Measurements from ENCODE around the gene ERLIN1. TPM values are rescaled to one million over a fixed set of nuclear protein-coding genes. Genes with fewer than 3 reads are reported as not detected.

Gene ERLIN1
- total RNA-seq, 6 experiments from 2014 or later: 37.1 to 82.0 (median 54.1) TPM

DNA sequence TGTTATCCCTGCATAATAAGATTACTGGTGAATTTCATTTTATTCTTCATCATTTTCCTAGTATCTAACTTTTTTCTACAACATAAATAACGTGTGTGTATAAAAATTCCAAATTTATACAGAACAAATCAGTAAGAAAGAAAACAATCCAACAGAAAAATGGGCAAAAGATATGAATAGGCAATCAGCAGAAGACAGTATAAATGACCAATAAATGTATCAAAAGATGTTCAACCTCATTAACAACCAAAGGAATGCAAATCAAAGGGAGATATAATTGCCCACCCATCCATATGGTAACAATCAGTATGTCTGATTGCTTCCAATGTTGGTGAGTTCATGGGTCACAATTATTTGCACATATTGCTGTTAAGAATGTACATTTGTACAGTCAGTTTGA lies 13.5 kb downstream of the ERLIN1 start:
- no peak for DNase-seq
- Histone ChIP-seq H3K27ac (no peak overlapping the region), H3K36me3 (peaks cover 0 to 32% (median 11%) of the 10 kb centered on the region in 4 donors), H3K4me3 (no peak overlapping the region), H3K4me1 (peaks cover 0 to 31% (median 3%) of the 10 kb centered on the region in 4 donors), H3K9me3 (no peaks in the 10 kb centered on the region), H3K27me3 (no peaks in the 10 kb centered on the region)
- intact Hi-C loops (cut with DNase I): no loop called here
- 87% methylated on average over 1 of the region's 1 CpG for WGBS (ENCODE audit: insufficient coverage, low coverage, low lambda C conversion rate, missing lambda C conversion rate)
- ATAC-seq: no peak
- TF ChIP-seq POLR2A (IDR thresholded peaks at IDR 0.05) (no peak), CTCF (IDR thresholded peaks at IDR 0.05) (no peak)

DNA sequence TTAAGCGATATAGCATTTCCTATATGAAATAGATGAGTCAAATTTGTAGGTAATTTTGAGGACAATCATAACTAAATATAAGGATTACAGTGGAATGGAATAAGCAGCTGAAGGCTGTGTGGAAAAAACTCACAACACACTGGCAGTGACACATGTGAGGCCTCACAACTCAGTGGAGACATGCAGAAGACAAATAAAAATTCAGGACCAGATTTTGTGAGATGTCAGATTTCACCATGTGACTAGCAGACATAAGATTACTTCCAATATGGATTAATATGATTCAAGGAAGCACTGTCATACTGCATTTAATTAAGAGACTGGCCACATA lies 17.6 kb downstream of the ERLIN1 start:
- H3K36me3 ChIP-seq: peaks cover 0 to 12% (median 7%) of the 10 kb centered on the region in 4 donors
- intact Hi-C loops (cut with DNase I): no loop called here

DNA sequence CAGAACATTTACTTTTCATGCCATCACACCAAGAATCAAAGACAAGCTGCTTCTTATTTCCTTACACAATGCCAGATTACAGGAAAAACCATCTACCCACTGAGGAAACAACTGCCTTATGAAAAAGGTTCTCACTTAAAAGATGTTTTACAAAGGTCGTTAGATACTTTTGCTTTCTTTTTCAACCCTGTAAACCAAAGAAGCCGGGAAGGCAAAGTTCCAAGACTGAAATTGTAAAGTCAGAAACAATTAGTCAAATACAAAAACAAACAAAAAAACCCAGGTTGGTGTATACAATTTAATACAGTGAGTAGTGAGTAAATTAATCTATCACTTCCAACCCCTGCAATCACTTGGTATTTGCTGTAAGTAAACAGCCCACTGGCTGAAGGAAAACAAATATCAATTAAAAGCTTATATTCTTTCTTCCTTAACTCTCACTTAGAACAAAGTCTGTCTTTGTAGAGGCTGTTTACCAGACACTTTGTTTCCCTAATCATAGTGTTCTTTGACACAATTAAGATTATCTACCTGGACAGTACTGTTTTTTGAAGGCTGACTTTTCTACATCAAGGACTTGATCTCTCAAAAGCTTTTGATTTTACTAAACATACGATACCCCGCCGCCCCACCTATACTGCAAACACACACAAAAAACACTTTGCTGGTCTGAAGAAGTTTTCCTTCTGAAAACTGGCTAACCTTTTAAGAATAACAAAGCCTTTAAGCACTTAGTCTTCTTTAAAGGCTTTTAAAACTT lies 18.1 kb downstream of the ERLIN1 start:
- 34% methylated on average over 5 of the region's 5 CpGs for WGBS (ENCODE audit: insufficient coverage, low coverage, low lambda C conversion rate, missing lambda C conversion rate)
- Histone ChIP-seq H3K36me3 (peaks cover 0 to 9% (median 4%) of the 10 kb centered on the region in 4 donors), H3K27ac (peak overlapping the region; percentile 24 to 52 (median 26)), H3K4me1 (peaks cover 0 to 27% (median 5%) of the 10 kb centered on the region in 4 donors), H3K4me3 (no peak overlapping the region), H3K9me3 (no peaks in the 10 kb centered on the region), H3K27me3 (no peaks in the 10 kb centered on the region)
- DNase-seq (no peak), ATAC-seq (peak; percentile 24 to 34 (median 29))
- no peak for TF ChIP-seq POLR2A (IDR thresholded peaks at IDR 0.05)
- intact Hi-C loops (cut with DNase I): no loop called here

More for the DNA sequence above, 17.6 kb downstream of the ERLIN1 start:
- WGBS (ENCODE audit: insufficient coverage, low coverage, low lambda C conversion rate, missing lambda C conversion rate): 91% methylated on average over 1 of the region's 1 CpG
- TF ChIP-seq POLR2A (IDR thresholded peaks at IDR 0.05) (no peak), CTCF (IDR thresholded peaks at IDR 0.05) (no peak)
- Histone ChIP-seq H3K9me3 (no peaks in the 10 kb centered on the region), H3K4me1 (peaks cover 0 to 27% (median 5%) of the 10 kb centered on the region in 4 donors), H3K4me3 (no peak overlapping the region), H3K27me3 (no peaks in the 10 kb centered on the region), H3K27ac (peak overlapping the region; percentile 24 to 52 (median 26))
- no peak for ATAC-seq
- no peak for DNase-seq

DNA sequence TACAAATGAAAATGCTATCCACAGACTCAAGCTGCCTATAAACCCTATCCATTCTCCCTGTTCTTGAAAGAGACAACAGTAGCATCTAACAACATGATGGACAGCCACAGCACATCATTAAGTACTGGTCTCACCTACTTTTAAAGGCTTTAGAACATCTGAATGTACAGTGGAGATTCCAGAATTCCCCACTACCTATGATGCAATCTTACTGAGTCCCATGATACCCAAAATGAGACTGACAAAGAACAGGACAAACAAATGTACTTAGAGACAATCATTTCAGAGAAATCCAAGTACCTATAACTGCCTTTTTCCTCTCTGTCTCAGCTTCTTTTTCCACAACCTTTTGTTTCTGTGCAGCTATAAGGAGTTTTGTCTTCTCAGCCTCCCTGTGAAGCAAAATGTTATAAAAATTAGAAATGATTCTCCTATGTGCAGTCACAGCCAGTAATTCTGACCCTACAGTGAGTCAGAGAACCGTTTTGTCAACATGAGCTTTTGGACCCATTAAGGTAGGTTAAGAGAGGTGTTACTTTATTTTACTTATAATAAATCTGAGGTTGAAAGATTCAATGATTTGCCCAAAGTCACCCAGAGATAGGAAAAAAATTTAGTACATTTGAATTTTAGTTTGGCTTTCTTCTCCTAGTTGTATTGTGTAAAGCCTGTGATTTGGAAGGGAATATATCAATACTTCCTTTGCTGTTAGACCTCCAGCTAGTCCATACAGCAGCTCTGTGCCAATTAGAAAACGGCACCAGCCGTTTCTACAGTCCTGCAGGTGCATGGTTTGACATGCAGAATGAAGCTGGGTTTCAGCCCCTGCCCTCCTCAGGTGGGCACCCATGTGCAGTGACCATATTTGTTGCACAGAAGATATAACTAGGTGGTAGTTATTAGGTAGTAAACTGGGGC lies 21.9 kb downstream of the ERLIN1 start:
- intact Hi-C loops (cut with DNase I): no loop called here
- H3K4me3 ChIP-seq: no peak overlapping the region
- no peaks in the 10 kb centered on the region for H3K27me3 ChIP-seq
- no peaks in the 10 kb centered on the region for H3K9me3 ChIP-seq
- WGBS (ENCODE audit: insufficient coverage, low coverage, low lambda C conversion rate, missing lambda C conversion rate): 44% methylated on average over 3 of the region's 3 CpGs
- ATAC-seq (peak; percentile 75 to 86 (median 80)), DNase-seq (no peak)
- H3K4me1 ChIP-seq: peaks cover 0 to 27% (median 5%) of the 10 kb centered on the region in 4 donors
- TF ChIP-seq CTCF (IDR thresholded peaks at IDR 0.05): no peak
- TF ChIP-seq POLR2A (IDR thresholded peaks at IDR 0.05): no peak
- H3K36me3 ChIP-seq: peaks cover 0 to 10% (median 0%) of the 10 kb centered on the region in 4 donors
- H3K27ac ChIP-seq: peak overlapping the region; percentile 43 to 80 (median 66)

Measured in right lobe of liver (tissue), 6 donors.